GM23248 (cell line): ENCODE measurements around the gene PDE6H. TPM values are rescaled to one million over a fixed set of nuclear protein-coding genes. Genes with fewer than 3 reads are reported as not detected.

Experiments
- DNase-seq: peaks from one replicate; pipeline ENCODE4 v3.0.0-alpha.2; 2015
- H2AFZ ChIP-seq: fragments of 200-600 bp; sonication (generic); 2 replicates; pipeline ENCODE4 v1.6.1; 2016; ENCODE audit warnings: antibody characterized with exemption
- H3F3A ChIP-seq: fragments of 200-600 bp; sonication (generic); 2 replicates; pipeline ENCODE4 v1.6.1; 2016; ENCODE audit warnings: mild to moderate bottlenecking, antibody characterized with exemption, mixed run types; ENCODE audit not compliant: insufficient read depth
- H3K27ac ChIP-seq: fragments of 200-600 bp; sonication (generic); 2 replicates; pipeline ENCODE4 v1.5.1; 2016; ENCODE audit warnings: mild to moderate bottlenecking
- H3K27me3 ChIP-seq: fragments of 200-600 bp; sonication (generic); replicated peaks from 2 replicates; pipeline ENCODE4 v1.6.1; 2016; ENCODE audit warnings: mild to moderate bottlenecking; ENCODE audit not compliant: insufficient read depth
- H3K36me3 ChIP-seq: fragments of 200-600 bp; sonication (generic); 2 replicates; pipeline ENCODE4 v1.6.1; 2016; ENCODE audit warnings: low read depth, mild to moderate bottlenecking
- H3K4me1 ChIP-seq: fragments of 200-600 bp; sonication (generic); 2 replicates; pipeline ENCODE4 v1.6.1; 2016; ENCODE audit warnings: mild to moderate bottlenecking; ENCODE audit not compliant: insufficient read depth
- H3K4me2 ChIP-seq: fragments of 200-600 bp; sonication (generic); one replicate; pipeline ENCODE4 v1.6.1; 2016; ENCODE audit warnings: mild to moderate bottlenecking; ENCODE audit not compliant: unreplicated experiment
- H3K4me3 ChIP-seq: fragments of 200-600 bp; sonication (generic); 2 replicates; pipeline ENCODE4 v1.5.1; 2016; ENCODE audit warnings: mild to moderate bottlenecking
- H3K79me2 ChIP-seq: fragments of 200-600 bp; sonication (generic); 2 replicates; pipeline ENCODE4 v1.6.1; 2016; ENCODE audit warnings: mild to moderate bottlenecking; ENCODE audit not compliant: insufficient read depth
- H3K9ac ChIP-seq: fragments of 200-600 bp; sonication (generic); 2 replicates; pipeline ENCODE4 v1.6.1; 2016; ENCODE audit warnings: mild to moderate bottlenecking
- H3K9me2 ChIP-seq: fragments of 200-600 bp; sonication (generic); 2 replicates; pipeline ENCODE4 v1.6.1; 2016; ENCODE audit warnings: mixed run types, mild to moderate bottlenecking, moderate library complexity; ENCODE audit not compliant: insufficient read depth
- H3K9me3 ChIP-seq: fragments of 200-600 bp; sonication (generic); one replicate; pipeline ENCODE4 v1.6.1; 2017; ENCODE audit warnings: low read depth
- H4K20me1 ChIP-seq: fragments of 200-600 bp; sonication (generic); 2 replicates; pipeline ENCODE4 v1.6.0; 2016; ENCODE audit not compliant: insufficient read depth
- EZH2 ChIP-seq: fragments of 200-600 bp; sonication (generic); IDR thresholded peaks from 2 replicates; pipeline ENCODE4 v1.6.1; 2018; ENCODE audit warnings: antibody characterized with exemption, mild to moderate bottlenecking; ENCODE audit not compliant: insufficient read depth, poor library complexity, severe bottlenecking
- EZH2phosphoT487 ChIP-seq: fragments of 200-600 bp; sonication (generic); IDR thresholded peaks from 2 replicates; pipeline ENCODE4 v1.6.1; 2018; ENCODE audit warnings: antibody characterized with exemption, moderate library complexity, mild to moderate bottlenecking, low read depth; ENCODE audit not compliant: insufficient read depth
- WGBS, 2 experiments: methylation state at CpG; one replicate each; pipeline ENCODE4 v1.1.6; 2015 to 2017; ENCODE audit warnings: low lambda C conversion rate in 2 of 2, low coverage in 1 of 2; ENCODE audit errors: missing lambda C conversion rate in 2 of 2; 5-methylcytosine and 5-hydroxymethylcytosine counted together
- in situ Hi-C: fragments of 300-500 bp; cut with MboI; formaldehyde crosslinking; loops from 2 replicates; pipeline ENCODE4 v1.15.0; 2020
- polyA plus RNA-seq: library from polyadenylated mRNA; unstranded; fragments of >200 nt; fragmentation: Nextera tagmentation; extraction: Ambion mirVana; gene quantifications from 2 replicates; pipeline ENCODE4 v1.2.1, GENCODE V29; 2016
- total RNA-seq: library from RNA; depleted of rRNA; stranded (reverse); fragments of >200 nt; shearing (Covaris generic); gene quantifications from 2 replicates; pipeline ENCODE4 v1.2.3, GENCODE V29; 2014

PDE6H gene
- total and polyA plus RNA-seq, 2 experiments from 2014 or later, result not detected

DNA sequence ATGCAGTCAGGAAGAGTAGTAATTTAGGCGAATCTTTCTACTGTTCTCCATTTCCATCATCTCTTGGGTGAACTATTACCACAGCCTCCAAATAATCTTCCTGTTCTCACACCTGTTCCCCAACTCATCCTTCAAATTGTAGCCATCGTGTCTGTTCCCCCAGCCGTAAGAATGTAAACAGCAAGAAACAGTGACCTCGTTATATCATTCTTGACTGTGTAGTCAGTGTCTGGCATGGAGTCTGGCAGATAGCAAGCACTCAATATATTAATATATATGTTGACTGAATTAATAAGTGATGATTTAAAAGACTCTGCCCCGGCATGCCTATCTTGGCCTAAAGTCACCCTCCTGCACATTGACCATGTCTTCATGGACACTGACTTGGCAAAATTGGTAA lies 20.3 kb downstream of the PDE6H start:
- no peaks in the 10 kb centered on the region for H3K27me3 ChIP-seq
- no peak overlapping the region for H3K27ac ChIP-seq
- TF ChIP-seq EZH2phosphoT487, result no peak
- no peaks in the 10 kb centered on the region for H4K20me1 ChIP-seq
- H3K79me2 ChIP-seq, result no peaks in the 10 kb centered on the region
- no peaks in the 10 kb centered on the region for H3F3A ChIP-seq
- no peak for DNase-seq
- H2AFZ ChIP-seq, result no peak overlapping the region
- no peaks in the 10 kb centered on the region for H3K9me3 ChIP-seq
- no peak overlapping the region for H3K4me3 ChIP-seq
- H3K36me3 ChIP-seq, result no peaks in the 10 kb centered on the region
- H3K4me2 ChIP-seq, result no peak overlapping the region
- in situ Hi-C loops, result no loop called here
- WGBS, 2 experiments, result 88% methylated on average over 5 of the region's 5 CpGs
- no peaks in the 10 kb centered on the region for H3K9me2 ChIP-seq
- H3K9ac ChIP-seq, result no peak overlapping the region
- H3K4me1 ChIP-seq, result no peaks in the 10 kb centered on the region

DNA sequence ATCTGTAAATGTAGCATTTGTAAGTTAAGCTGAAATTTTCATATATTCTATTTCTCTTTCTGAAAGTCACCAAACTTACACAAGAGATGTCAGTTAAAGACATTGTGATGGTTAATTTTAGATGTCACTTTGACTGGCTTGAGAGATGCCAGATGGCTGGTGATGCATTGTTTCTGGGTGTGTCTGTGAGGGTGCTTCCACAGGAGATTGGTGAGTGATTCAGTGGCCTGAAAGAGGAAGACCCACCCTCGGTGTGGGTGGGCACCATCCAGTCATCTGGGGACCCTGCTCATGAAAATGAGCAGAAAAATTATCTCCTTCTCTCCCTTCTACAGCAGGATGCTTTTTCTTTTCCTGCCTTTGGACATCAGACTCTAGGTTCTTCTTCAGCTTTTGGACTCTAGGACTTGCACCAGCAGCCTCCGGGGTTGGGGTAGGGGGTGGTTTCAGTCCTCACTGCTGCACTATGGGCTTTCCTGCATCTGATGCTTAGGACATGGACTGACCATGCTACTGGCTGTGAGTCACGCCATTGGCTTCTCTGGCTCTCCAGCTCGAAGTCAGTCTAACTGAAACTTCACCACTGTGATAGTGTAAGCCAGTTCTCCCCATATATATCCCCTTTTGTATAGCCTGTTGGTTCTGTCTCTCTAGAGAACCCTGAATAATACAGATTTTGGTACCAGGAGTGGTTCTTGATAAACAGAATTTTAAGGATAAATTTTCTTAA lies 20.9 kb downstream of the PDE6H start:
- no peaks in the 10 kb centered on the region for H4K20me1 ChIP-seq
- H3K4me3 ChIP-seq, result no peak overlapping the region
- no peaks in the 10 kb centered on the region for H3K9me3 ChIP-seq
- no peak overlapping the region for H2AFZ ChIP-seq
- WGBS, 2 experiments, result 32 to 39% methylated on average over 4 of the region's 4 CpGs
- no peaks in the 10 kb centered on the region for H3K79me2 ChIP-seq
- no peak overlapping the region for H3K27ac ChIP-seq
- H3K36me3 ChIP-seq, result no peaks in the 10 kb centered on the region
- in situ Hi-C loops, result no loop called here
- H3K4me1 ChIP-seq, result no peaks in the 10 kb centered on the region
- no peak overlapping the region for H3K9ac ChIP-seq
- H3F3A ChIP-seq, result no peaks in the 10 kb centered on the region
- H3K27me3 ChIP-seq, result no peaks in the 10 kb centered on the region
- no peak overlapping the region for H3K4me2 ChIP-seq
- H3K9me2 ChIP-seq, result no peaks in the 10 kb centered on the region
- peak; percentile 71 for DNase-seq
- TF ChIP-seq EZH2phosphoT487 (no peak), EZH2 (no peak)

DNA sequence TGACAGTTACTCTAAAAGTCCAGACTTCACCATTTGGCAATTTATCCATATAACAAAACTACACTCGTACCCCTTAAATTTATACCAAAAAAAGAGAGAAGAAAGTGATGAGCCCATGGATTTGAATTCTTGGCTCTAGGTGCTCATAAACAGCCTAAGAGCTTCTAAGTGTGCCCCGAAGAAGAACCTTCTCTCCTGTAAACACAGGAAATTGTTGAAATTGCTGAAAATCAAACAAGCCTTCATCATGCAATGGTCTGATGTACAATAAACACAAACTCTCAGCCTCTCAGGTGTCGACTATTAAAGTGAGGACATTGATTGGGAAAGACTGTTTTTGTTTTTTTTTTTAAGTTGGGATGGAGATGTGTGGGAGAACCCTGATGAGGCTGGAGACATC lies 21.8 kb downstream of the PDE6H start:
- H4K20me1 ChIP-seq, result no peaks in the 10 kb centered on the region
- no peaks in the 10 kb centered on the region for H3F3A ChIP-seq
- in situ Hi-C loops, result loop anchor here (5.0 kb wide), 1 partner anchor 152 kb away; the partner anchor contains the start of gene ART4
- no peaks in the 10 kb centered on the region for H3K9me2 ChIP-seq
- no peak overlapping the region for H2AFZ ChIP-seq
- TF ChIP-seq EZH2, result no peak
- no peak for TF ChIP-seq EZH2phosphoT487
- H3K4me1 ChIP-seq, result no peaks in the 10 kb centered on the region
- H3K9ac ChIP-seq, result no peak overlapping the region
- no peaks in the 10 kb centered on the region for H3K36me3 ChIP-seq
- H3K4me3 ChIP-seq, result no peak overlapping the region
- no peaks in the 10 kb centered on the region for H3K27me3 ChIP-seq
- no peaks in the 10 kb centered on the region for H3K9me3 ChIP-seq
- H3K79me2 ChIP-seq, result no peaks in the 10 kb centered on the region
- 37 to 49% methylated on average over 3 of the region's 3 CpGs for WGBS, 2 experiments
- H3K27ac ChIP-seq, result no peak overlapping the region
- DNase-seq, result no peak
- H3K4me2 ChIP-seq, result no peak overlapping the region

DNA sequence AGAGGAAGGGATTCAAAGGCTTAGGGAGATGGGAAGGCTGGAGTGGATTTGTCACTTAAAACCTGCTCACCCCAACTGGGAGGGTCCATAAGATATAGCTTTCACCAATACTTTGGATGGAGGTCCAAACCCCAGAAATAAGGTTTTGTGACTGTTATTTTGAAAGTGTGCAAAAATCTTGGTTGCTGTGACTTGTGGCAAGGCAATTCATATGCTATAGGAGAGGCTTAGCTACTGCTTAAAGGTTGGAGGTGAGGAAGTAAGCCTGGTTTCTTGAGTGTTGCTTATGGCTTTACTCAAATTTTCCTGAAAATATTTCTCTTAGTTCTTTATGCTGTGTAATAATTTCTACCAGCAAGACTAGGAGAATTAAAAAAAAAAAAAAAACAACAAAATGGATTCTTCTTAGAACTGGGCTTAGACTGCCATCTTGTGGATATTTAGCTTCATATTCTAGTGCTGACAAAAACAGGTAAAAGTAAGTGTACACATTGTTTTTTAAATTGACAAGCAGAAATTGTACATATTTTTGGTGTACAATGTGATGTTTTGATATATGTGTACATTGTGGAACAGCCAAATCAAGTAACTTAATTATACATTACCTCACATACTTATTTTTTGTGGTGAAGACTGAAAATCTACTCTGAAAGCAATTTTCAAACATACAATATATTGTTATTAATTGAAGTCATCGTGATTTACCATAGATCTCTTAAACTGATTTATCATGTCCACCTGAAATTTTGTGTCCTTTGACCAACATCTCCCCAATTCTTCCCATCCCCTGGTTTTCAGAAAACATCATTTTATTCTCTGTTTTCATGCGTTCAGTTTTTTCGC lies 23.0 kb downstream of the PDE6H start:
- Histone ChIP-seq H3K4me2 (no peak overlapping the region), H3K27ac (no peak overlapping the region), H3K36me3 (no peaks in the 10 kb centered on the region), H3K9ac (no peak overlapping the region), H3K79me2 (no peaks in the 10 kb centered on the region), H3F3A (no peaks in the 10 kb centered on the region), H3K4me3 (no peak overlapping the region), H3K4me1 (no peaks in the 10 kb centered on the region), H3K27me3 (no peaks in the 10 kb centered on the region), H3K9me3 (no peaks in the 10 kb centered on the region), H3K9me2 (no peaks in the 10 kb centered on the region), H2AFZ (no peak overlapping the region), H4K20me1 (no peaks in the 10 kb centered on the region)
- WGBS, 2 experiments, result 74 to 85% methylated on average over 3 of the region's 3 CpGs
- TF ChIP-seq EZH2phosphoT487 (no peak), EZH2 (no peak)
- in situ Hi-C loops, result loop anchor here (5.0 kb wide), 1 partner anchor 154 kb away; the partner anchor contains the start of gene ART4
- peak; percentile 74 for DNase-seq
